ELF-1 (cell line): ENCODE measurements around the gene DPP4.
"Not testable (repeated sequence)": the region's sequence is repeated elsewhere in the genome, so short reads cannot be mapped to it uniquely, and the experiment has no call there.

ENCODE experiments used
- DNase-seq: peaks from one replicate; pipeline ENCODE4 v3.0.0-alpha.2; 2016; ENCODE audit warnings: low read depth, low spot score

DPP4 gene

DNA sequence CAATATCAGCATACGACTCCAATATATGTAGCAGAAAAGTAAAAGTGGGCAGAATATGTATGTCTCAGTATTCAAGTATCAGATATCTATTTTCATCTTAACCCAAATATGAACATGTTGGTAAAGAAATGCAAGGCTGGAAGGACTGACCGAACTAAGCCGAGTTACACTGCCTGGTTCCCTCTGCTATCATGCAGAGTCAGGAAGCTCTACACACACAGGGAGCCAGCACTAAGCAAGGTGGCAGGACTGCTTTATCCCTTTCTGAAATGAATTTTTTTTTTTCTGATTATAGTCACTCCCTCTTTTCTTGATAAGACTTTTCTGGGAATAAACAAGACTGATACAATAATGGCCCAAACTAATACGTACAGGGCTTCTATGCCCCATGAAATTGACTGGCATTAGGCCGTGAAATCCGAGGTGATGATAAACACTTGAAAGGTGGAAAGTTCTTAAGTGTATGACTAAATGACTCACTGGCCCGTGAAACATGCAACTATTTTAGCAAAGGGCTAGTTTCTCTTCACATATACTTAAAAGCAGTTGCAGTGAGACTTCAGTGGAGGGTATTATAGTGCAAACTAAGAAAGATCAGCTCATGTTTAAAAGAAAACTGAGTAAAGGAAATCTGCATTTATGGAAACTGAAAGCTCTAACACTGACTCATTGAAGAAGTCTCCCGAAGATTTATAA lies 14.9 kb downstream of the DPP4 start:
- no peak for DNase-seq

DNA sequence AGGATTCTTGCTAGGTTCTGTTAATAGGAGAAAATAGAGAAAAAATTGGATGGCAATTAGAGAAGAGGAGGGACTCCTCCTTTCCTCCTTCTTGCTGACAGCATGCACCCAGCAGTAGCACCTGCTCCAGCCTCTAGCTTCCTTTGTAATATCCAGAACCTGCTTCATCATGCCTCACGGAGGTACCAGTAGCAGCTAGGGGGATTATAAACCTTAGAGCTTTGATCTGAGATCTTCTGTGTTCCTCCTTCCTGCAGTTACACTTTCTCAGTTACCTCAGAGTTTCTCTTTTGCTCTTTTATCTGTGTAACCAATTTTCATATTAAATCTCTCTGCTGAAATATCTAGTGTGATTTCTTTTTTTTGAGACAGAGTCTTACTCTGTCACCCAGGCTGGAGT lies 16.6 kb downstream of the DPP4 start:
- no peak for DNase-seq

DNA sequence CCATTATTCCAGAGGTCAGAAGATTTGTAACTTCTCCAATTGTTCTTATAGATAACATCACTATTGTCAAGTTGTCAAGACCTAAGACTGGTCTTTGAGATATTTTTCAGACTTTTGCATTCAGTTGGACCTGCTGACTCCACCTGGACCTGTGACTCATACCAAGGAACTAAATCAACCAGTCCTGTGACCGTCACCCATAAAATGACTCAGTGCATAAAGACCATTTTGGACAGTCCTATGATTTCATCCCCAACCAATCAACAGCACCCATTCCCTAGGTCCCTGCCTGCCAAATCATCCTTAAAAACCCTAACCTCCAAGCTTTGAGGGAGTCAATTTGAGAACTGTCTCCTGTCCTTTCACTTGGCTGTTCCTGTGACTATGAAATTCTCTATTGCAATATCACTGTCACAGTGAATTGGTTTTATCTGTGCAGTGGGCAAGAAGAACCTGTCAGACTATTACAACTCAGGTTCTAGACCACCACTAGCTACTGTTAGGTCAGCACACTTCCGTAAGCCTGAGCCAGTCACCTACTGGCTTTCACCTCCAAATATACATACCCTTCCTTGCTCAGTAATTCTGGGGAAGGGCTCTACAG lies 17.1 kb downstream of the DPP4 start:
- DNase-seq, result no peak

DNA sequence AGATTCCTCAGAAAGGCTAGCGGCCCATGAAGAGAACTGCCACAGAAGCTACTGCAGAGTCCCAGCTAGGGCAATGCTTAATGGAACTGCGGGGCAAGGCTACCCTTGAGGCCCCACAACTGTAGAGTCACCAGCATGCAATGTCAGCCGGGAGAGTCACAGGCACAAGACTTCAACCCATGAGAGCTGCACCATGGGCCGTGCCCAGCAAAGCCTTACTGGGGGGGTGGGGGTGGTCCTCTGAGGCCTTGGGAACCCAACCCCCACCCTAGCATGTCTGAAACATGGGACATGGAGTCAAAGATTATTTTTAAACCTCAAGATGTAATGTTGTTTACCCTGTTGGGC lies 20.2 kb downstream of the DPP4 start:
- no peak for DNase-seq

DNA sequence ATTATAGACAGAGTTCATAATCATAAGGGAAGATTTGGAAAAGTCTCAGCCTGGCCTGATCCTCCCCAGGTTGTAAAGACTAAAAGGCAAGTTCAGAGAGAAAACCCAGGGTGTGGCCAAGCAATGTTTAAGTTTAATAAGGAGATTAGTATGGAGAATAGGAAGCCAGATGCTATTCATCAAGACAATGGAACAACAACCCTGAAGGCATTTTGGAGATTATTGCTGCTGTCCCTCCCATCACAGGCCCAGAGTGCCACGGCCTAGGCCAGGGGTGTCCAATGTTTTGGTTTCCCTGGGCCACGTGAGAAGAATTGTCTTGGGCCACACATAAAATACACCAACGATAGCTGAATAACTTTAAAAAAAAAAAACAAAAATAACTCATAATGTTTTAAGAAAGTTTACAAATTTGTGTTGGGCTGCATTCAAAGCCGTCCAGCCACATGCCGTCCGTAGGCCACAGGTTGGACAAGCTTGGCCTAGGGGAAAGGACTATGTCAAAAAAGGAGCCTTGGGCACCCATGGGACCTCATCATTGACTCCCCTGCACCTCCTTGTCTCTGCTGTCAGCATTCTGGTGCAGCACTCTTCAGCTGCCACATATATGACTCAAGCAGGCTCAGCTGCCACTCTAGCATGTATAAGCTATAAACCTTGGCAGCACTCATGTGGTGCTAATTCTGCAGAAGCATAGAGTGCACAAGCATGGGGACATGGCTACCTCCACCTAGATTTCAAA lies 20.8 kb downstream of the DPP4 start:
- DNase-seq, result no peak

DNA sequence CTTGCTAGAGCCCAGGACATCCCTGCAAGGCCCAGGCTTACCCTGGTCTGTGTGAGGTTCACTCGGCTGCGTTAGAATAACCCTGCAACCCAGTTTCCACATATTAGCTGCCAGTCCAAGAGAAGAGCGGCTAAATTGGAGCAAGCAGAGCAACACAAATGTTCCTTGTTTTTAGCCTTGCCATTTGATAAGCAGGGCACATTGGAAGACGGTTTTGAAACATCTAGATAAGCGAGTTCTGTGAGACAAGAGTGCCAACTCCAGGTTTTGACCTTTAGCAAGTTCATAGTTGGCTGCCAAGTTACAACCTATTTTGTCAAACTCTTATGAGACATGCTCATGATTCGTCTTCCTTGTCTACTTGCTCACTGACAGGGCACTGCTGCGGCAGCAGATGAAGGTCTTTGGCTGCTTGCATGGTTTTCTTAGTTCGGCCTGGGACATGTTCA lies 23.5 kb downstream of the DPP4 start:
- DNase-seq, result no peak

DNA sequence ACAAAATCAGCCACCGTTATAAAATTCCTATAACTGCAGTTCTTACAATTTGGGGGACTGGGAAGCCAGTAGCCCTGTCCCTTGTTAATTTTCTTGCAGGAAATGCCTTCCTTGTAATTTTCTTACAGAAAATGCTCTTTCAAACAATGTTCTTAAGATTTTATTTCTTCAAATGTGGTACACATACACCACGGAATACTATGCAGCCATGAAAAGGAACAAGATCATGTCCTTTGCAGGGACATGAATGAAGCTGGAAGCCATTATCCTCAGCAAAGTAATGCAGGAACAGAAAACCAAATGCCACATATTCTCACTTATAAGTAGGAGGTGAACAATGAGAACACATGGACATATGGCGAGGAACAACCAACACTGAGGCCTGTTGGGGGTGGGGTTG lies 24.9 kb downstream of the DPP4 start:
- DNase-seq, result not testable (repeated sequence)

DNA sequence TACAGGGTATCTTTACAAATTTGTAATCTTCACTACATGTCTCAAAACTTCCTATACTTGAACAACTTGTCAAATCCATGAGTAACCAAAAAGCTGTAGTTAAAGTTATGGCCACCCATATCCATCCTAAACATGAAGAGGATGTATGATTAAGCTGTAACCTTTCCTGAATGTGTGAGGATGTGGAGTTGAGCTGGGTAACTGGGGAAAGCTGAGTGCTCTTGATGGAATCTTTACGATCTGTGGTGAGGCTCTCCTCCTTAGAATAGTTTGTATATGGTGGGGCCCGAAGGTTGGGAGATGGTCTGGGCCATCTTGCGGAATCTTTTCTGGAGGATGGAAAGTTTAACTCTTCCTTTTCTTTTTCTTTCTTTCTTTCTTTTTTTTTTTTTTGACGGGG lies 29.4 kb downstream of the DPP4 start:
- DNase-seq, result no peak

DNA sequence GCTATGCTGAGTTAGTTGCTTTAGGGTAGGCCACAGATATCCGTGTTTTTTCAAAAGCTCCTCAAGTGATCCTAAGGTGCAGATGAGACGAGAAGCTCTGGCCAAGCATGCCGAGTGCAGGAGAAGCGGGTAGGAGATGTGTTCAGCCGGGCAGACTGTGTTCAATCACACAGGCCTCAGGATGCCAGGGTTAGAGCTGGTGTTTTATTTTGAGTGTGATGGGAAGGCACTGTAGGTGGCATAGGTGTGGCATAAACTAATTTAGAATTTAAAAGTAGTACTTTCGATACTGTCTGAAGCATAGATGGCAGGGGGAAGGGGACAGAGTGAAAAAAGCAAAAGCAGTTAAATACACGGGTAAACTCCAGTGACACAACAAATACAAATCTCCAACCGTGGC lies 30.9 kb downstream of the DPP4 start:
- DNase-seq, result no peak

DNA sequence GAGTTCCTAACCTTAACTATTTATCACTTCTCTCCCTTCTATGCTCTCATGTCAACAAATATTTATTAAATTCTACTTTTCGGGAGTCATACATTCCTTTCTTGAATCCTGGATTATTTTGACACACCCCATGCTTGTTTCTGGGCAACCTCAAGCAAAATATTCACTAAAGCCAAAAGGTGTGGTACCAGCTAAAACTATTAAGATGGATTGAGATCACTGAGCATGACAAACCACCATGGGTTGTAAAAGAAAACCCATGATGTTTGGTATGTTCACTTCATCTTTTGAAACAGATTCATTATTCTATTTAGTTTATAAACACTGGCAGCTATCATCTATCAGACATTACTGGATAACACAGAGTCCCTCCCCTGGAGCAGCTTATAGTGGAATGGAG lies 32.5 kb downstream of the DPP4 start:
- DNase-seq, result no peak

DNA sequence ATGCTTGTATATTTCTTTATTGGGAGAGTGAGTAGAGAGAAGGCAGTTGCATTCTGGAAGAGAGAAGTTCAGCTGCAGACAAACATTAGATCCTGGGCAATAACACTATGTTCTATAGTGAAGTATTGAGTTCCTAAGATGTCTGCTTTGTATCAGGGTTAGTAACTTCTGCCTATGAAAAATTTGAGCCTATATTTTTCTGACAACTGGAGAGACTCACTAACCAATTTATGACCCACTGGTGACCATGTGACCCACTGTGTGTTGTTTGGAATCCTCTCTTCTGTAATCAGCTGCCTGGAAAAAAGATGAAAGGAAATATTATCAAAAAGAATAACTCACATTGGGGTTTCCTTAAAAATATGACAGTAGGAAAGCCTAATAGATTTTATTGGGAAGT lies 35.3 kb downstream of the DPP4 start:
- DNase-seq, result no peak

DNA sequence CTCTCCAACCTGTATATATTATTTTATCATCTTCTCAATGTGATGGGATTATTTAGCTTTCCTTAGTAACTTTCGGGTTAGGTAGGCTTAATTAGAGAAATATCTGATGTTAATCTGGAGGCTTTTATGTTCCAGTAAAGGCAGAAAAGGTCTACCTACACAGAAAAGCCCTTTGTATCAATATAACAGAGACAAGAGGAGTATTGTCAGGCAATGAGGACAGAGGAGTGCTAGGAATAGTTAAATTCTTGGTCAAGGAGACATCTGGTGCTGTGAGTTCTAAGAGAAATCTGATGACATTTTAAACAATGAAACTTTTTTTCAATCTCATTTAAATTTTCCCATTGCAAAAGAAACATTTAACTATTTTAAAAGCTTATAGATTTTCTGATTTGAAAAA lies 36.1 kb downstream of the DPP4 start:
- DNase-seq, result no peak

DNA sequence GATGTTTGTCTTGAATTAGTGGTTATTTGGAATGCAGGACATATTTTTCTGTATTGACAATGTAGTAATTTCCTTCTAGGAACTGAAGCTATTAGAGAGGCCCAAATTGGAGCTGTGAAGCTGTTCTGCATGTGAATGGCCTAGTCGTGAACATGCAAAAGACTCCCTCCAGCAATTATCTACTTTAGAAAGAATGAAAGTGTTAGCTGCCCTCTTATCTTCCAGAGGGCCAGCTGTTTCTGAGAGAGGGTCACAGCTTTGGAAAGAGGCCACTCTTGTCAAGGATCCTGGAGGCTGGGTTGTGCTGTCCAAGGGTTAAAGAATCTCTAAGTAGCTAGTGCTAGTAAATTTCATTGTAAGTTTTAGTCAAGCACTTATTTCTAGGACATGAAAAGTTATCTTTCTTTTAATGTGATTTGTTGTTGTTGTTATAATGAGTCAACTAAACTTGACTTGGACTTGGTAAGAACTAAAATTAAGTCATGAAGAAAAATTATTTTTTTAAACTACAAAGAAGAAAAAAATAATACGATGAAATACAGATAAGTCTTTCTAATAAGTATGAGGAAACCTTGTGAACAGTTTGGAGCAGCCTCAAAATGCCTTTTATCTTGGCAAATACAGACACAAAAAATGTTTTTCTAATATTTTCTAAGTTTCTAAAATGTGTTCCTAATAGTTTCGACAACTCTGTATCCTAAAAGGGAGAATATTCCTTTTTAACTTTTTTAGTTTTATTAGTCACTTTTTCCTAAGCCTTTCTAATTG lies 36.8 kb downstream of the DPP4 start:
- peak; percentile 59 for DNase-seq

DNA sequence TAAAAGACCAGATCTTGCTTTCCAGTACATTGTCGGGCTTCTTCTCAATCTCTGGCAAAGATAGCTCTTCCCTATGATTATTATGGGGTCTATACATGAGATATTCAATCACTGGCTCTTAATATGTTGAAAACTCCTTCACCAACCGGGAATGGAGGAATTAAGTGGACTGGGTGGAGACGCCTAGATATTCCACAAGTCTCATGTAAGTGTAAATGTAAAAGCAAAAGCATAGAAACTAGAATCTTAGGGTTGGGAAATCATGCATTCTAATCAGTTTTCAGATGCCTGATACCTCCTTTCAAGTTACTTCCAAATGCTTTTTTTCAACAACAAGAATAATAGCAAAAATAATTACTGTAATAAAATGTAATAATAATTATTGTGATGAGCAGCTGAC lies 38.0 kb downstream of the DPP4 start:
- no peak for DNase-seq

DNA sequence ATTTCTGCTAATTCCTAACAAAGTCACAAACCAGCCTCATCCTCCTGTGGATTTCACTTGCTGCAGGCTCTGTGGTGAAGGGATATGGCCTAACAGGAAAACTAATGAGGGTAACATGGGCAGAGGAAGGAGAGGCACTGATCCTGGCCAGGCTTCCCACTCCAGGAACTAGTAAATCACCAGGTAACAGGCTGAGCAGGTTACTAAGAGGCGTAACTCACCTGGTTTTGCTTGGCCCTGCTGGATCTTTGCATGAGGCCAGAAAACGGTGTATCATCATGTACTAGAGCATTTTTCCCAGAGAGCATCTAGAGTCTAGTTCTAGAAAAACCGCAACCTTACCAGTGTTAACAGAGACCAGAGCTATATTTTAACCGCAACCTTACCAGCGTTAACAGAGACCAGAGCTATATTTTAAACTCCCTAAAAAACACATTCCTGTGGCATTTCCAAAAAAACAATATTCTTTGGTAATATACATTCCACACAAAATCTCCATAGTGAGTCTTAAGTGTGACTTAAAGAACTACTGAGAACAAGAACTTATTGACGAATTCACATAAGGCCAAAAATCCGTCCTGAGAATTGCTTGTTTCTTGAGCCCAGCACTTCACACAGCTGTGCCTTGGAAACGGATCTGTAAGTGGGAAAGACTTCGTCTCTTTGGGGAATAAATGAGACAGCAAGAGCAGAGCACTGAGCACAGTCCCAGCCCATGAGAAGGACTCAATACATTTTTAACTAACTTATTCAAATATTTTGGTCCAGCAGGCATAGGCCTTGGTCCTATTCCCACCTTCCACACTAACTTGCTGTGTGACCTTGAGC lies 43.4 kb downstream of the DPP4 start:
- DNase-seq, result no peak

DNA sequence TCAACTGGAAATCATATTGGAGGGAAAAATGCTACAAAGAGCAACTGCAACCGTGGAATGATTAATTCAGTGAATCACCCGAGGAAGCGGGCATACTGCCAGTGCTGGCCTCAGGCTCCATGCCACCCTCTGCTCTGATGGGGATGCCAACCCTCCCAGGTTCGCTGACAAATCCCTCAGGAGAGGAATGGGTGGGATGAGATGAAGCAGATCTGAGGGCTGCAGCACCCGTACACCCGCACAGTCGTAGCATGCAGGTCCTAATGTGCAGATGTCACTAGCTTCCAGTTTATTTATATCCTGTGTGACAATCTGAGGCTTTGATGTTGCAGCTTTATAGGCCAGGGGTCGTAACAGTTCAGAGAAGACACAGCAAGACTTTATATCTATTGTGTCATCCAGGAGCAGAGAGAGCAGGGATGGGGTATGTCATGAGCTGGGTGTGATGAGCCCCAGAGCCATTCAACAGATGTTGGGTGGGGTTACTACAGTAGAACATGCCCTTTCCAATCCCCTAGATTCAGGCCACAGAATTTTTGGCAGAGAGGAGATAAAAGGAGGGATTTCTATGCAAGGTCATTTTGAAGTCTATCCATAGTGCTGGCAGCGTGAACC lies 44.6 kb downstream of the DPP4 start:
- no peak for DNase-seq

DNA sequence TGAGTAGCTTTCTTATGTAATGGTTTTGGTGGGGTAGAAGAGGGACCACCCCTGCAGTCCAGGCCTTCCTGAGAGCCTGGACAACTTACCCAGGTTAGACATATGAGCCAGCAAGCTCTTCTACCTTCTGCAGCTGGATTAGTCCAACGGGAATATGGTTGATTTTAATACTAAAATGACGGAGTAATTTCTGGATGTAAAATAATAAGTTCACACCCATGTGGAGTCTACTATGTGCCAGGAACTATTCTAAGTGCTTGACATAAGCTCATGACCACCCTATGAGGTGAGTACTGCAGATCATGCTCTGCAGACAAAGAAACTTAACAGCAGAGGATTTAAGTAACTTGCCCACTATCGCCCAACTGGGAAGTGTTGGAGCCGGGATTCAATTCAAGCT lies 45.5 kb downstream of the DPP4 start:
- no peak for DNase-seq

DNA sequence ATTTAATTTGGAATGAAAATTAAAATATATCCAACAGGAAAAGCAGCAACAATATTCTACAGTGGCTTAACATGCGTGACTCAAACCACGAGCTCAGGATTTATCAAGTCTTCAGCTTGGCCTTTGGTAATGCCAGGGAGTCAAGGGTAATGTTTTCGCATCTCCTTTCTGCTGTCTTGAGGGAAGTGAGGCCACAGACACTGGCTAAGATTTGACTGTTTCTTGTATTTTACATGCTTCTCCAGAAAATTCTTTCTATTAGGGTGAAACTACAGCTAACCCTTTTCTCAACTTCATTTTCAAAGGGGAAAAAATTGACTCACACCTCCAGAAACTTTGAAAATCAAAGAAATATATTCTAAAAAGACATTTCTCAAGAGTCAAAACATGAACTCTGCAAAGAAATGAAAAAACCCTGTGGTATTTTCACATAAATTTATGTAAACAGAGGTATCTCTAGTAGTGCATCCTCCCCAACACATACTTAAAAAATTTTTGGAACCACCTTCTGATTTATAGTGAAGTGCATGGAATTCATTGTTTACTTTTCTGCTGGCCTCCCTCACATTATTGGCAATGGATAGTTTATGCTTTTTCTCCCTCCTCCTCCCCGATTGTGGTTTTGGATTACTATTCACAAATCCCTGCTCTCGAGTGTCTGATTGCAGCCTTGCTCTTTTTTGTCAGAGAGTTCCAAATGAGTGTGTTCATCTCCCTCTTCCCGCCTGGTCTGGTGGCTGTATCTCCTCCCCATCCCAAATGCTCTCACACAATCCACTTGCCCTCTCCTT lies 48.7 kb downstream of the DPP4 start:
- no peak for DNase-seq

DNA sequence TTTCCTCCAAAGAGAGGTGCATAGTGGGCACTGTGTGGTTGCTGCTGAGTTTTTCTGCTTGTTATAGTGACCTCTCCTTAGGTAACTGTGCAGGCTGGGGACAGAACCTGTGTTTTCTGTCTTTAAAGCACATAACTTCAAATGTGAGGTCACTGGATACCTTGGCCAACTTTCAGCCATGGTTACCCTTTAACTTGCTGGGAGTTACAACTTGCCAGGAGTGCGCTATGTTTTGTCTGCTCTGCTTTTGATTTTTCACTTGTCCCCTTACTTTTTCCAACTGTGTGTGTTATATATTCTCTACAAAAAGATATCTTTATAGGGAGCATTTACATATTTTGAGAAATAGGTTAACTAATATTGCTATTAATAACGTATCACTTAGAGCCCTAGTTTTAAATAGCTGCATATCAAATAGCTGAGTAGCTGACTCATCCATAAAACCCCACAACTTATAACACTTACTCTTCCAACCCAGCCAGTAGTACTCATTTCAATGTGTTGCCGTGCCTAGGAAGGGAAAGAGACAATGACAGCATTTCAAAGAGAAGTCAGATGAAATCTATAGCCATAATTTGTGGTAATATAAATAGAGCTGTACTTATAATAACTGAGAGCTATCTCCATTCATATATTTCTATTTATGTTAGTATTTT lies 51.6 kb downstream of the DPP4 start:
- no peak for DNase-seq
